ENCODE results near the gene CD79B.

CD79B gene

GRCh38 chr17:63931981-63932561, at the start of gene CD79B:
CD79B (minus strand) TSS chr17:63932331; CDS start chr17:63932261, 70 bp downstream.
- peak; percentile 85 for DNase-seq

GRCh38 chr17:63978272-63979200, 46.4 kb upstream of the CD79B start:
- DNase-seq = no peak

GRCh38 chr17:63976702-63977101, 44.6 kb upstream of the CD79B start:
- no peak for DNase-seq

DNA sequence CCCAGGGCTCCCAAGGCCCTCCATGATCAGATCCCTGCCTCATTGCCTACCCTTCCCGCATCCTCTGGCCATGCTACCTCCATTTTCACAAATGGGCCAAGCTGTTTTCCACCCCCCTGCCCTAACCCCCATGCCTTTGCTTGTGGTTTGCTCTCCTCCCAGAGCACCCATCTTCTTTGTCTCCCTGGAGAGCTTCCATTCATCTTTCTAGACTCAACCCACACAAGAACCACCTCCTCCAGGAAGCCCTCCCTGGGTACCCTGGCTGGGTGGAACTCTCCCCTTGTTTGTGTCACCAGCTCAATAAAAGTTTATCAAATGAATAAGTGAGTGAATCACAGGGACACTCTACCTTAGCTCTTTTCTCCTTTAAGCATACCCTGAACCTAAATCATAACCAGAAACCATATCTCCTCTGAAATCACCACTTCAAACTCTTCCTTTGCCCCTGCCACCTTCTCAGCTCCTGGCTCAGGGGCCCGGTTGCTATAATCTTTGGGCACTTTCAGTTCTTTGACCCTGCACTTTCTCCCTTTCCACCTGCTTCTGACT, 43.5 kb upstream of the CD79B start:
- no peak for DNase-seq

- DNase-seq = no peak
Measured at GRCh38 chr17:63974594-63975192, 42.6 kb upstream of the CD79B start.

DNA sequence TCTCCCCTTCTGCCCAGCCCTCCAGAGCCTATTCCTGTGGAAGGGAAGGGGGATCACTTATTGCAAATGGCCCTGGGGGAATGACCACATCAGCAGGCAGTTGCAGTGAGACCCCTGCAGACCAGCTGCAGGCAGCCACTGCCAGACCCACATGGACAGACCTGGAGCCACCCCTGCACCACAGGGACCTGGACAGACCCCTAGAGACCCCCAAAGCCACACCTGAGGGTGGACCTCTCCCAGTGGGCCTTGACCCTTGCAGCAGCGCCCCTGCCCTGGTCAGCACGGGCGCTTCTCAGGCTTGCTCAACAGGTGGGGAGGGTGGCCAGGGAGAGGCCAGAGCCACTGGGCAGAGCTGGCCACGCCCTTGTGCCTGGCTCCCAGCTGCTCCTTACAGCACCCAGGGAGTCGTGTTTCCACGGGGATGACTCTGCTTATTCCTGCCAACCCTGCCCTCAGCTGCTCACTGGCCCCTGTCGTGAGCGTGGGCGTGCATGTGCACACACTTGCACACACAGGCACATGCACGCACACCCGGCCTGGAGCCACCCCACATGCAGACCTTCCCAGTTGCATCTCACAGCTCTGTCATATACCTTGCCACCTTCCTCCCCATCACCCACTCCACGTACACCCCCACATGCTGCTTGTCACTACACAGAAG, 41.9 kb upstream of the CD79B start:
- no peak for DNase-seq

- DNase-seq = no peak
Measured at GRCh38 chr17:63973247-63973646, 41.1 kb upstream of the CD79B start.

- DNase-seq = no peak
Measured at GRCh38 chr17:63972796-63973195, 40.7 kb upstream of the CD79B start, which contains the start of gene SCN4A. SCN4A (minus strand) TSS chr17:63972918; CDS start chr17:63972841, 77 bp downstream.

GRCh38 chr17:63969278-63969677, 37.1 kb upstream of the CD79B start:
- no peak for DNase-seq

DNA sequence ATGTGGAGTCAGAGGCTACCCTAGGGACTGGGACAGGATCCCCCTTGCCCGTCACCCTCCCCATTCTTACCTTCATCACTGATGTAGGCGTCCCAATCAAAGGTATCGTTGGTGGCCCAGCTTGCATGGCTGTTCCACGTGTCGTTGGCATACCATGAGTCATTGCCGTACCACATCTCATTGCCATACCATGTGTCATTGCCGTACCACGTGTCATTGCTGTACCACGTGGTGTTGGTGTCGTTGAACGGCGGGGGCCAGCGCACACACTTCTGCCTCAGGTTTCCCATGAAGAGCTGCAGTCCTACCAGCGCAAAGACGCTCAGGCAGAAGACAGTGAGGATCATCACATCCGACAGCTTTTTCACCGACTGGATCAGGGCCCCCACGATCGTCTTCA, 35.8 kb upstream of the CD79B start:
- no peak for DNase-seq

- DNase-seq = no peak
Measured at GRCh38 chr17:63966646-63967264, 34.6 kb upstream of the CD79B start.

- no peak for DNase-seq
Measured at GRCh38 chr17:63963123-63963522, 31.0 kb upstream of the CD79B start.

GRCh38 chr17:63962298-63962744, 30.2 kb upstream of the CD79B start:
- no peak for DNase-seq

DNA sequence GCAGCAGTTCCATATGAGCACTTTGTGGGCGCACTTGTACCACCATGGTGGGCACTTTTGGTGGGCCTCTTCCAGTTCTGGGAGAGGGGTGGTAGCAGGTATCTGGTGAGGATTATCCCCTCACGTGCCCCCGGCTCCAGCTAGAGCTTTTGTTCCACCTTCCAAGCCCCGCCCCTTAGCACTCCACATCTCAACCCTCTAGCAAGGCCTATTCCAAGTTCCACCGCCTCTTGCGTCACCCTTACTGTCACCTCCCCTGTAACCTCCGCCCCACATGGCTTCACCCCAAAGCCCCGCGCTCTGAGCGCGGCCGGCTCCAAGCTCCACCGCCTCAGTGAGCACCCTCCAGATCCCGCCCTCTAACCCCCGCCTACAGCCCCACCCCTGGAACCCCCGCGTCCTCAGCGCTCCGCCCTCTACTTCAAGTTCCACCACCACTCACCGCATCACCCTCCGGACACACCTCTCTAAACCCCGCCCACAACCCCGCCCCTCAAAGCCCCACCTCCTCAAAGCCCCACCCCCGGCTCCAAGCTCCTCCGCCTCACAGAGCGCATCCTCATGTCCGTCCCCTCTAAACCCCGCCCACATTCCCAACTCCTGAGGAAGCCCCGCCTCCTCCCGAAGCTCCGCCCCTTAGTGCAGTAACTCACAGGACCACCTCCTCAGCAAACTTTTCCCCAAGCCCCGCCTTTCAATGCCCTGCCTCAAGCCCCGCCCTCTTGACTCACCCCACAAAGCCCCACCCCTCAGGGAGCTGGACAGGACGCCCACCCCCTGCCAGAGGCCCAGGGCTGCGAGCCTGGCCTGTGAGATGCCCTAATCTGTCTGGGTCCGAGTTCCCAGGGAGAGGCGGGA, 29.5 kb upstream of the CD79B start:
- no peak for DNase-seq

DNA sequence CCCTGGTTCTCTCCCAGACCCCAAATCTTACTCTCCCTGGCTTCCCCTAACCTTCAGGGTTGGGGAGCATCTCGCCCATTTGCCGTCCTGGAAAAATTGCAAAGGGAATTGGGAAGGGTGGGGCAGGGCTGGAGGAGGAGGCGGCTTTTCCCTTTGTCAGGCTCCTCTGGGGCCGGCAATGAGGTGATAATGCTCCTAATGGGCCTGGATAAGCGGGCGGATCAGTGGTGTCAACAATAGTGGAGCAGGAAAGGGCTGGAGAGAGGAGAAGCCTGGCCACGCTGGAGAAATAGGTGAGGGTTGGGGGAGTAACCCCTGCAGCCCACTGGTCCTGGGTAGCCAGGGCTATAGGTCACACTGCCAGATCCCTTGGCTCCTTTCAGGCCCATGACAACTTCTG, 28.3 kb upstream of the CD79B start:
- DNase-seq = no peak

DNA sequence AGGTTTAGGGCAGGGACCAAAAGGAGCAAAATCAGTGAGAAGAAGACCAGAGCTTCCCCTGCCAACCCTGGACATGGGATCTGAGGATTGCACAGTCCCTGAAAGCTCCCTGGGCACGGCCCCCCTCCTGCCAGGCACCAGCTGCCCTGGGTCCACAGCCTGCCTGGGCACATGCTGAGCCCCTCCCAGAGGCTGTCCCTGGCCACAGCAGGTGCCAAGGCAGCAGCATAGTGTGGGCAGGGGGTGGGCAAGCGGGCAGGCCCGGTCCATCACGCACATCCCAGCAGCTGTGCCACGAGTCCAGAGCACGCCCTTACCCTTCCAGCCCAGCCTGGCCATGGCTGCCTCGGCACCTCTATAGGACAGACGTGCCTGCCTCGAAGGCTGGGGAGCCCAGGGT, 27.9 kb upstream of the CD79B start:
- DNase-seq = no peak

DNA sequence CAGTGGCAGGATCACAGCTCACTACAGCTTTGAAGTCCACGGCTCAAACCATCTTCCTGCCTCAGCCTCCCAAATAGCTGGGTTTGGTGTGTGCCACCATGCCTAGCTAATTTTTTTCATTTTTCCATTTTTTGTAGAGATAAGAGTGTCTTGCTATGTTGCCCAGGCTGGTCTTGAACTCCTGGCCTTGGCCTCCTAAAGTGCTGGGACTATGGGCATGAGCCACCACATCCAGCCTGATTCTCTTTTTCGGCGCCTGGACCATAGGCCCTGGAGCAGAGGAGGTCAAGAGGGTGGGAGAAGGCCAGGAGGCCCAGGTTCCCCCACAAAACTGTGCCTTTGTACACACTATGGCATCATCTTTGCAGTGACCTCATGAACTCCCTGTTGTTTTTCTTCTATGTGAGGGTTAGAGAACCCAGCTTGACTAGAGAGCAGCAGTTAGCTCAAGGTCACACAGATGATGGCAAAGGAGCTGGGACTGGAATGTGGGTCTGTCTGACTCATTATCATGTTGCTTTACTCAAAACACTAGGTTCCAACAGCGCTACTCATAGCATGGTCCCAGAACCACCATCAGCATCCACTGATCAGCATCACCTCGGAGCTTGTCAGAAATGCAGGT, 24.3 kb upstream of the CD79B start:
- DNase-seq = no peak

GRCh38 chr17:63955791-63956190, 23.7 kb upstream of the CD79B start:
- DNase-seq = no peak

GRCh38 chr17:63955232-63955631, 23.1 kb upstream of the CD79B start:
- DNase-seq = no peak

- DNase-seq = peak; percentile 16
Measured at GRCh38 chr17:63954402-63955063, 22.4 kb upstream of the CD79B start.
